ENCODE measurements around the gene PRELID3B. TPM values are rescaled to one million over a fixed set of nuclear protein-coding genes. Genes with fewer than 3 reads are reported as not detected.

The PRELID3B gene
- total RNA-seq, 1 experiment from 2014 or later, result 129 TPM

GRCh38 chr20:58994390-58995159 lies 48.0 kb downstream of the PRELID3B start:
- Histone ChIP-seq H2AFZ (ENCODE audit: low read depth, low read length, poor library complexity, severe bottlenecking) (no peak overlapping the region), H3K4me1 (ENCODE audit: control insufficient read depth in 1 of 2, insufficient read depth in 2 of 2, low read length in 2 of 2) (no peaks in the 10 kb centered on the region), H3K9me3 (ENCODE audit: control insufficient read depth in 1 of 2, insufficient read depth in 1 of 2, low read depth in 1 of 2, low read length in 2 of 2) (no peaks in the 10 kb centered on the region), H3K27ac (ENCODE audit: low read depth, low read length) (no peak overlapping the region), H3K9me2 (ENCODE audit: insufficient read depth) (no peaks in the 10 kb centered on the region), H3K27me3 (ENCODE audit: insufficient read depth, low read length) (no peaks in the 10 kb centered on the region), H3K36me3 (ENCODE audit: control insufficient read depth in 1 of 2, insufficient read depth in 2 of 2, low read length in 2 of 2) (peaks cover 67 to 76% of the 10 kb centered on the region in 2 experiments), H3K9ac (ENCODE audit: low read length) (no peak overlapping the region), H3K79me2 (ENCODE audit: insufficient read depth, low read length) (peaks cover 5% of the 10 kb centered on the region; the same call in 1 of the 2 replicates), H3K4me3 (replicated peaks in 1 of 2; ENCODE audit: low read depth in 1 of 2, low read length in 2 of 2) (no peak overlapping the region), H4K20me1 (ENCODE audit: insufficient read depth) (no peaks in the 10 kb centered on the region), H3K4me2 (ENCODE audit: low read length) (no peak overlapping the region)
- TF ChIP-seq EZH2phosphoT487 (IDR thresholded peaks at IDR 0.05; ENCODE audit: borderline replicate concordance) (no peak), YY1 (IDR thresholded peaks at IDR 0.05; ENCODE audit: extremely low read depth, insufficient replicate concordance, low read depth, low read length) (no peak), POLR2AphosphoS5 (IDR thresholded peaks at IDR 0.05; ENCODE audit: low read depth, low read length) (no peak), CBX3 (IDR thresholded peaks at IDR 0.05; ENCODE audit: low read depth) (no peak), EZH2 (IDR thresholded peaks at IDR 0.05) (no peak)
- TF ChIP-seq, protein P1, sequence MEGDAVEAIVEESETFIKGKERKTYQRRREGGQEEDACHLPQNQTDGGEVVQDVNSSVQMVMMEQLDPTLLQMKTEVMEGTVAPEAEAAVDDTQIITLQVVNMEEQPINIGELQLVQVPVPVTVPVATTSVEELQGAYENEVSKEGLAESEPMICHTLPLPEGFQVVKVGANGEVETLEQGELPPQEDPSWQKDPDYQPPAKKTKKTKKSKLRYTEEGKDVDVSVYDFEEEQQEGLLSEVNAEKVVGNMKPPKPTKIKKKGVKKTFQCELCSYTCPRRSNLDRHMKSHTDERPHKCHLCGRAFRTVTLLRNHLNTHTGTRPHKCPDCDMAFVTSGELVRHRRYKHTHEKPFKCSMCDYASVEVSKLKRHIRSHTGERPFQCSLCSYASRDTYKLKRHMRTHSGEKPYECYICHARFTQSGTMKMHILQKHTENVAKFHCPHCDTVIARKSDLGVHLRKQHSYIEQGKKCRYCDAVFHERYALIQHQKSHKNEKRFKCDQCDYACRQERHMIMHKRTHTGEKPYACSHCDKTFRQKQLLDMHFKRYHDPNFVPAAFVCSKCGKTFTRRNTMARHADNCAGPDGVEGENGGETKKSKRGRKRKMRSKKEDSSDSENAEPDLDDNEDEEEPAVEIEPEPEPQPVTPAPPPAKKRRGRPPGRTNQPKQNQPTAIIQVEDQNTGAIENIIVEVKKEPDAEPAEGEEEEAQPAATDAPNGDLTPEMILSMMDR (IDR thresholded peaks at IDR 0.05 in 2 of 3, conservative IDR thresholded peaks at IDR 0.05 in 1 of 3; ENCODE audit: borderline replicate concordance in 1 of 3, insufficient read depth in 1 of 3, low read depth in 2 of 3, low read length in 2 of 3), result no peak
- intact Hi-C loops (cut with micrococcal nuclease), result no loop called here
- TSS peak; percentile 19 for BruUV-seq (replicated peaks)
- ATAC-seq (no peak), DNase-seq (ENCODE audit: low read depth, low spot score) (no peak)
- RAD21 ChIA-PET (ENCODE audit: low non-redundant PET in 1 of 2, low total read pairs in 2 of 2, uncharacterized antibody in 2 of 2, unreplicated experiment in 2 of 2), result no interaction called here
- CTCF ChIA-PET, result no interaction called here
- POLR2A ChIA-PET, result no interaction called here
